HG03342 (cell line): ENCODE measurements around the gene CSNK1G3.

Source experiments
- ATAC-seq: cut with Tn5 transposase; IDR thresholded peaks from one replicate; pipeline ENCODE4 v1.9.1; 2021; ENCODE audit warnings: mild to moderate bottlenecking, moderate library complexity; ENCODE audit not compliant: unreplicated experiment

The CSNK1G3 gene

DNA sequence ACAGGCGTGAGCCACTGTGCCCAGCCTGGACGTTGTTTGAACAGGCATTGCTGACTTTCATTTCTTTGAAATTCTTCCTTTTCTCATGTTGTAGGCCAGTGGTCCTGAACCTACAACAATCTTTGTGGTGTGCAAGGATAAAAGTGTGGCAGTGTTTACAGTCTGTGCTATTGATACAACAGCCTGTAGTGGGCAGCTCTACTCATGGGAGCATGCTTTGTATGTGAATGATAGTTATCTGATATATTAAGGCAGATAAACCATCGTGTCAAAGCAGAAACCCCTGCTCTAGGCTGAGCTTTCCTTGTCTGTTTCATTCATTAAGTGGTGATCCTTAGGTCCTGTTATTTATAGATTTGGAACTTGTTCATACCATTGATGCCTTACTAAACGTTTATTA, 42.6 kb downstream of the CSNK1G3 start:
- ATAC-seq: no peak

GRCh38 chr5:123557907-123558306, 45.9 kb downstream of the CSNK1G3 start:
- ATAC-seq: no peak

DNA sequence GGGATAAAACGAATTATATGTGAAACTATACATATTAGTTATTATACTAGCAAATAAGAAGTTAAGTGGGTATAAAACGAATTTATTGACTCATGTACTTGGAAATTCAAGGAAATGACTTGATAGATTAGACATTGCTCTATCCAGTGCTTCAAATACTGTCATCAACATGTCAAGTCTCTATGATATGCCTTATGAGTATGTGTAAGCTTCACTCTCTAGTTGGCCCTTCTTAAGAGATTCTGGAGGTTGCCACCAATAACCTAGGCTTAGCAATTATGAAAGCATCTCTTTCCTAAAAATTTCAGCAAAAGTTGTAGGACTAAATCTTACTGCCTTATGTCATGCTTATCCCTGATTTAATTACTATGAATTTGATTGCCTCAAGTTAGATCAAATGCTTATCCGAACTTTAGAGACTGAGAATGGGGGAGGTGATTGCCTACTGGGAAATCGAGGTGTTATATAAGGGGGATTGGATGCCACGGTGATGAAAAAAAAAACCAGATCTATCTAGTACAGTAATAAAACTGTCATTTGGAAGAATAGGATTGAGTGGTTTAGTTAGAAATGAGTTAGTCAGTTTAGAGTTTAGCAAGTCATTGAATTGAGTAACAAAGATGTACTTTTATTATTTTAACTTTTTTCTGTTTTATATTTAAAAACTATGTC, 46.9 kb downstream of the CSNK1G3 start:
- ATAC-seq: no peak

GRCh38 chr5:123559434-123559775, 47.4 kb downstream of the CSNK1G3 start:
- ATAC-seq: no peak

- no peak for ATAC-seq
These were observed 49.3 kb downstream of the CSNK1G3 start for GRCh38 chr5:123561230-123561629.

DNA sequence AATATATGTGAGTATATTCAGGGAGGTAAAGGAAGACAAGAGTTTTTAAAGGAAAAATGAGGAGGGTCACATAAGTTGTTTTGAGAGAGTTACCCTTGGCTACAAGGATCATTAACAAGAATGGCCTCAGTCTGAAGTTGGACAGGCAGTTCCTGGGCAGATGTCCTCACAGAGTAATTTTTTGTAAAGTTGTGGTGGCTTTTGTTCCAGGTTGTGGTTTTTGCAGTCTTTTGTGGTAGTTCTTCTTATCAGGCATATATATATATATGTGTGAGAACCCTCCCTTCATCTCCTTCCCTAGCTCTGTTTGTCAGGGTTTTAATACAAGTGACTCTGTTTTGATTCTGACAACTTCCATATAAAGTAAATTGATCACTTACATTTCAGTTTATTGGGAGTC, 60.0 kb downstream of the CSNK1G3 start:
- ATAC-seq: peak; percentile 78

GRCh38 chr5:123578390-123578789, 66.4 kb downstream of the CSNK1G3 start:
- ATAC-seq: no peak

DNA sequence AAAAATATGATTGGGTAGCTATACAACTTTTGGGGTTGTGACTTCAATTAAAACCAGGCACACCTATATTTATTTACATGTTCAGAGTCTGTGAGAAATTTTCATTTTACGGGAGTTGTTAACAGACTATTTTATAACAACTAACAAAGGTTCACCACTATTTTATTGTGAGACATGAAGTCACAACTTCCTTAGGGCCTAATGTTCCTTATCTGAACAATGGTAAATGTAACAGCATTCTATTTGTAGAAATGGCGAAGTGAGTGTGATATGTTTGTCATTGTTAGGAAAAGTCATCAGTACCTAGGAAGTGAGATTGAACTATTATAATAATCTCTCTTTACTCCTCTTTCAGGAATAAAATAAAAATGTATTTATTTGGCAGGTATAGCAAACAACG, 67.4 kb downstream of the CSNK1G3 start:
- no peak for ATAC-seq

- no peak for ATAC-seq
These were observed 70.7 kb downstream of the CSNK1G3 start for GRCh38 chr5:123582550-123583285.

GRCh38 chr5:123585871-123586270, 73.9 kb downstream of the CSNK1G3 start:
- ATAC-seq: no peak

DNA sequence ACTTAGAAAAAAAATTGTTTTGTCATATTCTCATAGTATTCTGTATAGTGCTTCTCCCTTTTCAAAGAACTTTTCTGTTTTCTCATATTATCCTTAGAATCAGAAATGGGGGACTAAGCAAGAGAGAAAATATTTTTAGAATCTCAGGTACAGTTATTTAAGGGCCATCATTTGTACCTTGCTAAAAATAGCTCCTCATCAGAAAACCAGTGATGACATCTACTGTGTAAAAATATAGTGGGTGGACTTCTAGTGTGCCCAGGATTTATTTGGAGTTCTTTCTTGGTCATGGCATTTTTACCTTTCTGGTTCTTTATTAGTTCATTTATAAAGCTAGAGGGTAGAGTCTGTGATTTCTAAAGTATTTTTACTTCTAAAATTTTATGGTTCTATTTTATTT, 82.5 kb downstream of the CSNK1G3 start:
- ATAC-seq: no peak

- ATAC-seq: no peak
These were observed 85.0 kb downstream of the CSNK1G3 start for GRCh38 chr5:123597018-123597417.

DNA sequence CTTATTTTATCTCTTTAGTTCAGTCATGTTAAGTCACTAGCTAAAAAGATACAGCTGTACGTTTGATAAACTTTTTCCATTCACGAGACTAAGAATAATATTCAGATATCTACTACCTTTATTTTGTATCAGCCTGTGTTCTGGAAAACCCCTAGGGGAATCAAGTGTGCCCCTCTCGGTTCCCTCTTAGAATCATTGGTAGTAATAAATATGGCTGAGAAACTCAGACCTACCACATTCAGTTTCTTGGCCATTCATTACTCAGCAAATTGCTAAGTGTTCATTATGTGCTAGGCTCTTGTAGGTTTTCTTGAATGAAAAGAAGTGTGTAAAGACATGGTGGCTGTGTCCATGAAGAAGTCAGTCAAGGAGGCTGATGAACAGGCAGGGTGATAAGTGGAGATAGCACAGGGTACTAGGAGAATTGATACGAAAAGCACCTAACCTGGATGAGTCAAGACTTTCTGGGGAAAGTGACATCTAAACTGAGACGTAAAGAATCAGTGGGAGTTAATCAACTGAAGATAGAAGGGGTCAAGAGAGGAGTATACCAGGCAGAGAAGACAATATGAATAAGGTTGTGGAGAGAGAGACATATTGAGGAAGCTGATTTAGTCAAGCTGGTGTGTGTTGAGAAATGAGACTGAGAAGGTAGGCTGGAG, 86.2 kb downstream of the CSNK1G3 start:
- ATAC-seq: no peak

- ATAC-seq: no peak
These were observed 87.2 kb downstream of the CSNK1G3 start for GRCh38 chr5:123599171-123599570.

DNA sequence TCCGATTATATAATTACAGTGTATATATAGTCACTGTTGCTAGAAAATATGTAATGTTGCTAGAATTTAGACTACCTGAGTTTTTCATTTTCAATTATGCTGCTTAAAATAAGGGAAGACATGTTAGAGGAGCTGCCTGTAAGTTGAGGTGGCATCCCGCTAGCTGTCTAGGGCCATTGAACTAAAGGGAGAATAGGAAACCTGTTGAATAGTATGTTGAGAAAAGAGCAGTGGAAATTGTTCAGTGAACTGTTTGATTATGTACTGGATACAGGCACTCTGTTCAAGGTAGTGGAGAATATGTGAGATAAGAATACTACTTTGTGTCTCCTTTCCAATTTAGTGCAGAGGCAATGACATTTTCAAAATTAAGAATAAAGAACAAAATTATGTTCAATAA, 89.6 kb downstream of the CSNK1G3 start:
- no peak for ATAC-seq

GRCh38 chr5:123605822-123606221, 93.8 kb downstream of the CSNK1G3 start:
- ATAC-seq: no peak

- ATAC-seq: no peak
These were observed 98.2 kb downstream of the CSNK1G3 start for GRCh38 chr5:123610209-123610608.

GRCh38 chr5:123610665-123611405, 98.9 kb downstream of the CSNK1G3 start:
- peak; percentile 65 for ATAC-seq

- peak; percentile 8 for ATAC-seq
These were observed 99.4 kb downstream of the CSNK1G3 start for GRCh38 chr5:123611406-123611709.

- no peak for ATAC-seq
These were observed 105.6 kb downstream of the CSNK1G3 start for GRCh38 chr5:123617561-123617960.

- ATAC-seq: no peak
These were observed 114.1 kb downstream of the CSNK1G3 start for GRCh38 chr5:123626051-123626450.
